H1 (cell line): Measurements from ENCODE around the gene SERPINA6. TPM values are rescaled to one million over a fixed set of nuclear protein-coding genes. Genes with fewer than 3 reads are reported as not detected.

Source experiments
- BACH1 ChIP-seq: IDR thresholded peaks from 2 replicates; pipeline ENCODE4 v1.6.1; 2012; ENCODE audit warnings: low read length, improper control_type of control experiment
- BCL11A ChIP-seq, 2 experiments: IDR thresholded peaks; one replicate each; pipeline ENCODE4 v1.6.1; 2011; ENCODE audit warnings: low read depth in 2 of 2, low read length in 2 of 2, mild to moderate bottlenecking in 2 of 2
- CBX5 ChIP-seq: fragments of 300-800, 300-1000 bp; sonication (generic); IDR thresholded peaks from 2 replicates; pipeline ENCODE4 v1.7.1; 2016; ENCODE audit warnings: antibody characterized with exemption, low read length, low read depth
- CBX8 ChIP-seq: fragments of 300-800, 300-1000 bp; sonication (generic); IDR thresholded peaks from 2 replicates; pipeline ENCODE4 v1.7.1; 2016; ENCODE audit warnings: low read depth, low read length, borderline replicate concordance
- CEBPB ChIP-seq: IDR thresholded peaks from 2 replicates; pipeline ENCODE4 v1.6.1; 2012; ENCODE audit warnings: low read depth, low read length
- CHD7 ChIP-seq: fragments of 300-600 bp; sonication (generic); IDR thresholded peaks from 2 replicates; pipeline ENCODE4 v1.7.1; 2012; ENCODE audit warnings: low read length, moderate library complexity, mild to moderate bottlenecking, inconsistent platforms; ENCODE audit not compliant: insufficient replicate concordance
- EZH2 ChIP-seq: fragments of 200-600 bp; sonication (generic); IDR thresholded peaks from 2 replicates; pipeline ENCODE4 v1.7.1; 2012; ENCODE audit warnings: low read depth, mild to moderate bottlenecking, moderate library complexity, low read length, inconsistent platforms; ENCODE audit not compliant: severe bottlenecking
- HDAC2 ChIP-seq, 2 experiments: fragments of 300-600 bp in 1 of 2; sonication (generic) in 1 of 2; IDR thresholded peaks; 2 replicates each; pipeline ENCODE4 v1.6.1; 2011 to 2012; ENCODE audit warnings: low read depth in 2 of 2, low read length in 2 of 2, mild to moderate bottlenecking in 2 of 2, moderate library complexity in 2 of 2, borderline replicate concordance in 1 of 2, inconsistent platforms in 1 of 2
- JUND ChIP-seq: IDR thresholded peaks from 2 replicates; pipeline ENCODE4 v1.6.1; 2011; ENCODE audit warnings: mild to moderate bottlenecking, improper control_type of control experiment, low read length
- POLR2AphosphoS5 ChIP-seq: IDR thresholded peaks from 2 replicates; pipeline ENCODE4 v1.6.1; 2011; ENCODE audit warnings: low read depth, low read length
- RNF2 ChIP-seq: fragments of 200-900, 300-1000 bp; sonication (generic); IDR thresholded peaks from 2 replicates; pipeline ENCODE4 v1.7.1; 2016; ENCODE audit warnings: borderline replicate concordance, low read depth, mild to moderate bottlenecking, antibody characterized with exemption, low read length; ENCODE audit not compliant: poor library complexity, severe bottlenecking; ENCODE audit errors: missing control alignments
- polyA plus RNA-seq, 7 experiments: library from polyadenylated mRNA; depleted of rRNA in 3 of 7; stranded (reverse) in 5 of 7; unstranded in 2 of 7; fragments of >200 nt in 5 of 7; fragments of 200-250 nt in 2 of 7; gene quantifications; 1 replicate in 5 of 7; 2 replicates in 1 of 7; 4 replicates in 1 of 7; pipeline versions ENCODE4 v1.2.1 to v1.2.3, GENCODE V29; 2011 to 2013; ENCODE audit warnings: missing spikeins in 2 of 7, mixed read lengths in 2 of 7
- total RNA-seq: library from RNA; stranded (reverse); fragmentation: NEBNext Ultra II Directional; extraction: Animal tissue kit (Norgen Biotek cat#: 25700); gene quantifications from 2 replicates; pipeline ENCODE4 v1.2.1, GENCODE V29; 2021

SERPINA6 gene
- total and polyA plus RNA-seq, 2 of the 8 experiments (the other 6 are each of a cell fraction or from before 2014, with no cell fraction given) = not detected

GRCh38 chr14:94334872-94335271 is 11.7 kb upstream of the SERPINA6 start (continued):
- TF ChIP-seq CHD7 = no peak
- no peak for TF ChIP-seq CBX5
- TF ChIP-seq CEBPB = no peak
- no peak for TF ChIP-seq BACH1
- no peak for TF ChIP-seq EZH2
- no peak for TF ChIP-seq JUND
- TF ChIP-seq HDAC2 (IDR thresholded peaks at IDR 0.05; ENCODE audit: borderline replicate concordance in 1 of 2, low read depth in 2 of 2, low read length in 2 of 2) = no peak
- TF ChIP-seq CBX8 = no peak
- TF ChIP-seq BCL11A (IDR thresholded peaks at IDR 0.05; ENCODE audit: low read depth in 2 of 2, low read length in 2 of 2) = no peak
- no peak for TF ChIP-seq POLR2AphosphoS5
- TF ChIP-seq RNF2 = no peak
